ENCODE results near the gene LTV1. TPM values are rescaled to one million over a fixed set of nuclear protein-coding genes. Genes with fewer than 3 reads are reported as not detected.
"Not testable (repeated sequence)": the region's sequence is repeated elsewhere in the genome, so short reads cannot be mapped to it uniquely, and the experiment has no call there.

LTV1 gene
- total and polyA plus RNA-seq, 2 of the 4 experiments (the other 2 are of a cell fraction): 11.1 to 19.0 TPM

DNA sequence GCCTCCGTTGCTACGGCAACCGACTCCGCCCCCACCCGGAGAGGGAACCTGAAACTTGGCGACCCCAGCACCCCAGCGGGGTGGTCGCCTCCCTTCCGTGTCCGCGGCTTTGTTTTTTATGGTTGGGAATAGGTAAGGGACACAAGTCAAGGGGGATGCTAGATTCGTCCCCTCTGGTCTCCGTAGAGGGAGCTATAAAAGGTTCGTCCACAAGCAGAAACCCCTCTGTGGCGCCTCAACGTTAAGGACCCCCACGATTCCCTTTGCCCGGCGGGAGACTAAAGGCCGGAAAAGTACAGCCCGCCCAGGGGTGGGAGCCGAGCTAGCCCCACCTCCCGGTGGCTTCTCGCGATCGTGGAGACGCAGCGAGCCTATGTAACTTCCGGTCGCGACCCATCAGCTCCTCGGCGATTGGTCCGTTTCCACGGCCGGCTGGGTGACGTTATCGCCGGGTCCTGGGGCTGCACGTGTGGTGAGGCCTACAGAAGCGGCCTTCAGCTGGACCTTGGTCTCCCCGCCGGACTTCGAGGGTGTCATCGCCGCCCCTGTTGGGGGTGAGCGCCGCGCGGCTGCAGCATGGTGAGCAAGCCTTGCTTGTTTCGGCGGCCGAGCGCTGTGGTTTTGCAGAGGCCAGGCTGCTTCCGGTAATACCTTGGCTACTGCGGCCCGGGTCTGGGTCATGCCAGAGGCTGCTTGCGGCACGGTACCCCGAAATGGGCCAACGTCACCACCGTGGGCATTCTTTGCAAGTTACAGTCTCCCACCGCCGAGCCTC lies at the start of gene LTV1 (continued):
- no peak for TF ChIP-seq SMC3 (IDR thresholded peaks at IDR 0.05; ENCODE audit: low read depth, low read length)
- 0 out of 2 replicates have a peak, but pooled peaks have one; percentile 3 for TF ChIP-seq CEBPB (IDR thresholded peaks at IDR 0.05; ENCODE audit: low read depth, low read length)
- peak; percentile 96 for TF ChIP-seq MXI1 (IDR thresholded peaks at IDR 0.05; ENCODE audit: borderline replicate concordance, low read depth, low read length)
- no peak for TF ChIP-seq RAD21 (IDR thresholded peaks at IDR 0.05; ENCODE audit: low read length)
- TF ChIP-seq MAFK (IDR thresholded peaks at IDR 0.05; ENCODE audit: low read depth, low read length): no peak

- POLR2A ChIA-PET (ENCODE audit: unreplicated experiment); H3K9me3 ChIP-seq (ENCODE audit: control insufficient read depth, insufficient read depth, low read length); BruUV-seq (replicated peaks); H3K9me1 ChIP-seq (ENCODE audit: insufficient read depth, low read length); dilution Hi-C loops (cut with HindIII; ENCODE audit: low sequenced_read_pairs, unreplicated experiment); ATAC-seq (ENCODE audit: low read depth); H3K9ac ChIP-seq (ENCODE audit: low read depth, low read length); H2AK9ac ChIP-seq (replicated peaks; ENCODE audit: low read depth, low read length, poor library complexity); H3K56ac ChIP-seq (ENCODE audit: extremely low read depth, insufficient read depth, low read length); H4K8ac ChIP-seq (ENCODE audit: low read depth in 2 of 2, low read length in 2 of 2); H2BK5ac ChIP-seq (ENCODE audit: low read depth, low read length, poor library complexity, severe bottlenecking); H3K4ac ChIP-seq (ENCODE audit: low read depth, low read length); in situ Hi-C loops (cut with MboI; ENCODE audit: low sequenced_read_pairs); H3K4me3 ChIP-seq (ENCODE audit: insufficient read depth, low read depth, low read length); H3K4me2 ChIP-seq (ENCODE audit: low read depth, low read length); H3K18ac ChIP-seq (ENCODE audit: low read depth, low read length); H2AFZ ChIP-seq (replicated peaks; ENCODE audit: low read length, poor library complexity); H3K14ac ChIP-seq (replicated peaks; ENCODE audit: low read depth, low read length); H3K4me1 ChIP-seq (ENCODE audit: control insufficient read depth, insufficient read depth, low read length); H2BK20ac ChIP-seq (ENCODE audit: low read depth, low read length); H4K20me1 ChIP-seq (ENCODE audit: insufficient read depth, low read length); H2AK5ac ChIP-seq (ENCODE audit: low read depth, low read length); intact Hi-C loops (cut with micrococcal nuclease); H3K36me3 ChIP-seq (ENCODE audit: control insufficient read depth, insufficient read depth, low read length); H2BK15ac ChIP-seq (ENCODE audit: low read depth, low read length); CTCF ChIA-PET; H3K79me1 ChIP-seq (ENCODE audit: low read depth in 1 of 2, low read length in 2 of 2); H4K5ac ChIP-seq (ENCODE audit: low read depth, low read length); H3K23ac ChIP-seq (ENCODE audit: low read depth, low read length); H4K91ac ChIP-seq (ENCODE audit: insufficient read depth, low read depth, low read length); H3K27ac ChIP-seq (ENCODE audit: insufficient read depth, low read length); DNase-seq; H3K27me3 ChIP-seq (ENCODE audit: control insufficient read depth, insufficient read depth, low read length); H2BK120ac ChIP-seq (ENCODE audit: low read depth, low read length): not testable (repeated sequence)
- WGBS, 2 experiments (ENCODE audit: extremely low coverage in 2 of 2, insufficient read length in 1 of 2): no CpG with 5 or more reads among the region's 2 CpGs
These were observed 46.6 kb upstream of the LTV1 start for GRCh38 chr6:143796551-143796950.

DNA sequence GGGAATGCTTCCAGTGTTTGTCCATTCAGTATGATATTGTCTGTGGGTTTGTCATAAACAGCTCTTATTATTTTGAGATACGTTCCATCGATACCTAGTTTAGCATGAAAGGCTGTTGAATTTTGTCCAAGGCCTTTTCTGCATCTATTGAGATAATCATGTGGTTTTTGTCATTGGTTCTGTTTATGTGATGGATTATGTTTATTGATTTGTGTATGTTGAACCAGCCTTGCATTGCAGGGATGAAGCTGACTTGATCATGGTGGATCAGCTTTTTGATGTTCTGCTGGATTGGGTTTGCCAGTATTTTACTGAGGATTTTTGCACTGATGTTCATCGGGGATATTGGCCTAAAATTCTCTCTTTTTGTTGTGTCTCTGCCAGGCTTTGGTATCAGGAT lies 44.7 kb upstream of the LTV1 start:
- H4K20me1 ChIP-seq (ENCODE audit: insufficient read depth, low read length); H3K9me3 ChIP-seq (ENCODE audit: control insufficient read depth, insufficient read depth, low read length); H4K8ac ChIP-seq (ENCODE audit: low read depth in 2 of 2, low read length in 2 of 2); H3K9me1 ChIP-seq (ENCODE audit: insufficient read depth, low read length); H3K4ac ChIP-seq (ENCODE audit: low read depth, low read length); H2AK9ac ChIP-seq (replicated peaks; ENCODE audit: low read depth, low read length, poor library complexity); H3K4me2 ChIP-seq (ENCODE audit: low read depth, low read length); H3K27me3 ChIP-seq (ENCODE audit: control insufficient read depth, insufficient read depth, low read length); H3K56ac ChIP-seq (ENCODE audit: extremely low read depth, insufficient read depth, low read length); H2BK20ac ChIP-seq (ENCODE audit: low read depth, low read length); dilution Hi-C loops (cut with HindIII; ENCODE audit: low sequenced_read_pairs, unreplicated experiment); H3K4me3 ChIP-seq (ENCODE audit: insufficient read depth, low read depth, low read length); H2AFZ ChIP-seq (replicated peaks; ENCODE audit: low read length, poor library complexity); POLR2A ChIA-PET (ENCODE audit: unreplicated experiment); H3K4me1 ChIP-seq (ENCODE audit: control insufficient read depth, insufficient read depth, low read length); H2BK5ac ChIP-seq (ENCODE audit: low read depth, low read length, poor library complexity, severe bottlenecking); H4K5ac ChIP-seq (ENCODE audit: low read depth, low read length); H3K14ac ChIP-seq (replicated peaks; ENCODE audit: low read depth, low read length); in situ Hi-C loops (cut with MboI; ENCODE audit: low sequenced_read_pairs); H2BK120ac ChIP-seq (ENCODE audit: low read depth, low read length); CTCF ChIA-PET; H3K18ac ChIP-seq (ENCODE audit: low read depth, low read length); H2AK5ac ChIP-seq (ENCODE audit: low read depth, low read length); H3K23ac ChIP-seq (ENCODE audit: low read depth, low read length); H2BK15ac ChIP-seq (ENCODE audit: low read depth, low read length); intact Hi-C loops (cut with micrococcal nuclease); H3K27ac ChIP-seq (ENCODE audit: insufficient read depth, low read length); H3K9ac ChIP-seq (ENCODE audit: low read depth, low read length); H4K91ac ChIP-seq (ENCODE audit: insufficient read depth, low read depth, low read length); BruUV-seq (replicated peaks); DNase-seq; H3K36me3 ChIP-seq (ENCODE audit: control insufficient read depth, insufficient read depth, low read length); ATAC-seq (ENCODE audit: low read depth): not testable (repeated sequence)
- WGBS, 2 experiments (ENCODE audit: extremely low coverage in 2 of 2, insufficient read length in 1 of 2): no CpG with 5 or more reads among the region's 3 CpGs
- peaks cover 5 to 20% of the 10 kb centered on the region in 2 experiments for H3K79me1 ChIP-seq (ENCODE audit: low read depth in 1 of 2, low read length in 2 of 2)

Data from IMR-90 (cell line).